Neural crest cell (in vitro differentiated cells): ENCODE measurements around the gene MCMBP. TPM values are rescaled to one million over a fixed set of nuclear protein-coding genes. Genes with fewer than 3 reads are reported as not detected.
A peak's percentile ranks its signal among the peaks of the same experiment; 100 is the strongest.

Experiments
- DNase-seq: peaks from one replicate; pipeline ENCODE4 v3.0.0; 2021; ENCODE audit warnings: low read depth, mixed read lengths, low spot score
- H3K27ac Mint-ChIP-seq: one replicate; pipeline ENCODE4 v1.8.0; 2021; ENCODE audit warnings: mild to moderate bottlenecking, mixed read lengths; ENCODE audit not compliant: unreplicated experiment
- H3K27me3 Mint-ChIP-seq: 2 replicates; pipeline ENCODE4 v1.8.0; 2021; ENCODE audit warnings: low read depth, mild to moderate bottlenecking, mixed read lengths
- H3K36me3 Mint-ChIP-seq: 2 replicates; pipeline ENCODE4 v1.8.0; 2021; ENCODE audit warnings: low read depth, mild to moderate bottlenecking, mixed read lengths
- H3K4me1 Mint-ChIP-seq: 2 replicates; pipeline ENCODE4 v1.8.0; 2021; ENCODE audit warnings: mixed read lengths
- H3K4me3 Mint-ChIP-seq: one replicate; pipeline ENCODE4 v1.8.0; 2021; ENCODE audit warnings: mild to moderate bottlenecking, mixed read lengths
- H3K9me3 Mint-ChIP-seq: 2 replicates; pipeline ENCODE4 v1.8.0; 2021; ENCODE audit warnings: mixed read lengths
- CTCF ChIP-seq: fragments of 200-600 bp; sonication (generic); conservative IDR thresholded peaks from 2 replicates; pipeline ENCODE4 v1.5.0; 2021; ENCODE audit warnings: antibody characterized with exemption, mild to moderate bottlenecking
- total RNA-seq: library from RNA; stranded (reverse); gene quantifications from 2 replicates; pipeline ENCODE4 v1.2.1, GENCODE V29; 2021

Gene MCMBP
- total RNA-seq, 1 donor from 2014 or later = 93.3 TPM

GRCh38 chr10:119865699-119866240 lies 6.9 kb downstream of the MCMBP start:
- peaks cover 9% of the 10 kb centered on the region for H3K9me3 Mint-ChIP-seq
- H3K36me3 Mint-ChIP-seq = peaks cover 19% of the 10 kb centered on the region
- H3K27me3 Mint-ChIP-seq = no peaks in the 10 kb centered on the region
- H3K4me1 Mint-ChIP-seq = peaks cover 39% of the 10 kb centered on the region
- TF ChIP-seq CTCF = no peak
- H3K4me3 Mint-ChIP-seq = peak overlapping the region; percentile 17
- peak overlapping the region; percentile 60 for H3K27ac Mint-ChIP-seq
- no peak for DNase-seq

- no peaks in the 10 kb centered on the region for H3K27me3 Mint-ChIP-seq
- TF ChIP-seq CTCF = no peak
- H3K27ac Mint-ChIP-seq = no peak overlapping the region
- peaks cover 26% of the 10 kb centered on the region for H3K4me1 Mint-ChIP-seq
- peaks cover 9% of the 10 kb centered on the region for H3K9me3 Mint-ChIP-seq
- peak overlapping the region; percentile 41 for H3K4me3 Mint-ChIP-seq
- H3K36me3 Mint-ChIP-seq = peaks cover 19% of the 10 kb centered on the region
- DNase-seq = no peak
Measured at GRCh38 chr10:119863951-119864565, 8.6 kb downstream of the MCMBP start.

GRCh38 chr10:119862524-119862923 lies 10.1 kb downstream of the MCMBP start:
- Mint-ChIP-seq H3K4me3 (no peak overlapping the region), H3K36me3 (peaks cover 19% of the 10 kb centered on the region), H3K27me3 (no peaks in the 10 kb centered on the region), H3K27ac (no peak overlapping the region), H3K4me1 (peaks cover 21% of the 10 kb centered on the region), H3K9me3 (peaks cover 9% of the 10 kb centered on the region)
- no peak for DNase-seq
- no peak for TF ChIP-seq CTCF

- no peak overlapping the region for H3K27ac Mint-ChIP-seq
- no peak overlapping the region for H3K4me3 Mint-ChIP-seq
- no peaks in the 10 kb centered on the region for H3K27me3 Mint-ChIP-seq
- TF ChIP-seq CTCF = no peak
- no peak for DNase-seq
- peaks cover 9% of the 10 kb centered on the region for H3K9me3 Mint-ChIP-seq
- peaks cover 18% of the 10 kb centered on the region for H3K4me1 Mint-ChIP-seq
- H3K36me3 Mint-ChIP-seq = peaks cover 21% of the 10 kb centered on the region
Measured at GRCh38 chr10:119860866-119861607, 11.6 kb downstream of the MCMBP start.

- Mint-ChIP-seq H3K27ac (no peak overlapping the region), H3K36me3 (peaks cover 15% of the 10 kb centered on the region), H3K4me1 (peaks cover 16% of the 10 kb centered on the region), H3K4me3 (no peak overlapping the region), H3K9me3 (peaks cover 6% of the 10 kb centered on the region), H3K27me3 (no peaks in the 10 kb centered on the region)
- no peak for DNase-seq
- peak; percentile 82 for TF ChIP-seq CTCF
Measured at GRCh38 chr10:119859420-119860258, 13.0 kb downstream of the MCMBP start.
